Measurements from ENCODE around the gene KIZ.
"Not testable (repeated sequence)": the region's sequence is repeated elsewhere in the genome, so short reads cannot be mapped to it uniquely, and the experiment has no call there.

Gene KIZ

GRCh38 chr20:21234324-21234723, 108.4 kb downstream of the KIZ start:
- no peak for FAIRE-seq

GRCh38 chr20:21234806-21235483, 109.1 kb downstream of the KIZ start:
- no peak for FAIRE-seq

GRCh38 chr20:21235484-21236445, 109.9 kb downstream of the KIZ start:
- FAIRE-seq = peak; percentile 69

- FAIRE-seq = no peak
These were observed 112.3 kb downstream of the KIZ start for GRCh38 chr20:21237956-21238799.

- no peak for FAIRE-seq
These were observed 113.1 kb downstream of the KIZ start for GRCh38 chr20:21238818-21239536.

GRCh38 chr20:21240394-21240793, 114.5 kb downstream of the KIZ start:
- FAIRE-seq = no peak

- FAIRE-seq = no peak
These were observed 115.5 kb downstream of the KIZ start for GRCh38 chr20:21241406-21241805.

- FAIRE-seq = no peak
These were observed 117.9 kb downstream of the KIZ start for GRCh38 chr20:21243811-21244210.

- no peak for FAIRE-seq
These were observed 118.9 kb downstream of the KIZ start for GRCh38 chr20:21244808-21245207.

- FAIRE-seq = no peak
These were observed 120.3 kb downstream of the KIZ start for GRCh38 chr20:21246161-21246560.

GRCh38 chr20:21247603-21248095, 121.8 kb downstream of the KIZ start:
- FAIRE-seq = not testable (repeated sequence)

- no peak for FAIRE-seq
These were observed 125.4 kb downstream of the KIZ start for GRCh38 chr20:21251278-21251677.

- FAIRE-seq = no peak
These were observed 131.3 kb downstream of the KIZ start for GRCh38 chr20:21257192-21257591.

GRCh38 chr20:21258411-21258810, 132.5 kb downstream of the KIZ start:
- FAIRE-seq = no peak

GRCh38 chr20:21259346-21259745, 133.5 kb downstream of the KIZ start:
- no peak for FAIRE-seq

GRCh38 chr20:21262812-21263211, 136.9 kb downstream of the KIZ start:
- no peak for FAIRE-seq

- FAIRE-seq = no peak
These were observed 139.6 kb downstream of the KIZ start for GRCh38 chr20:21265261-21266190.

- FAIRE-seq = no peak
These were observed 140.3 kb downstream of the KIZ start for GRCh38 chr20:21266191-21266536.

- FAIRE-seq = no peak
These were observed 143.9 kb downstream of the KIZ start for GRCh38 chr20:21269772-21270171.

- FAIRE-seq = no peak
These were observed 144.9 kb downstream of the KIZ start for GRCh38 chr20:21270806-21271205.

GRCh38 chr20:21272279-21272678, 146.4 kb downstream of the KIZ start:
- FAIRE-seq = no peak

Measured in TTC549 (cell line).